ENCODE results near the gene TBC1D7. TPM values are rescaled to one million over a fixed set of nuclear protein-coding genes. Genes with fewer than 3 reads are reported as not detected.

The TBC1D7 gene
- total and polyA plus RNA-seq, 2 experiments from 2014 or later: 8.5 to 25.8 TPM

DNA sequence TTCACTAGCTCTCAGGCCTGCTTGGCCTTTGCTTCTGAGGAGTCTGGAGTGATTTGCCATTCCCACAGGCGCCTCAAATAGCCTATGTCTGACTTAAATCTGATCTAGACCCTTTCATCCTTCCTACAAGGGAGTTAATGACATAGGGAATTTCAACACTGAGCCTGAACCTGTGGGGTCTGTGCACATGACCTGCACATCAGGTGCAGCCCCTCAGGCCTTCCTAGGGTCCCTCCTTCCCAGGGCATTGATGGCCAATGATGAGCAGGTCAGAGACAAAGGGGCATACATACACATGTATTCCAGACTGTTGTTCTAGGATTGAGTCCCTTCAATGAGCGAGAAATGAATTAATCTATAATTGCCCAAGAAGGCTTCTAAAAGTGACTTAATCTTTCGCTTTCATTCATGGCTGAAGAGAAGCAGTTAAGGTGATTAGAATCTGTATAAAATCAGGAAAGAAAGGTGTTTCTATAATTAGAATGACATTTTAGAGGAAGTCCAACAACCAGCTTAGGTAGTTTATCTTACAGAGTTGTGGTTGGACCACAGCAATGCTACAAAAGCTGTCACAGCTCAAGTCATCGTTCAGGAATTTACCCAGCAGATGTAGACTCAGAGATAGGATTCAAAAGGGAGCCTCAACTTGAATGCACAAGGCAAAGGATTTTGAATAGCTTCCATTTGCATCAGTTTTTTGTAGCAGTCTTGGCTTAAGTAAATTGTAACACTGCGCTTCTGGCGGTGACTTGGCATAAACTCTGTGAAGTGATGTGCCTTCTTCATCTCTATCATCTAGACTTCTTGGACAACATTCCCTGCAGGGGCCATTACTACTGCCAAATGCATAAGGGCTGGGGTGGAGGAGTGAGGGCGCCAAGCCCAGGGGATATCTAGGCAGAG, 27.0 kb upstream of the TBC1D7 start:
- WGBS, 2 experiments (ENCODE audit: low coverage in 1 of 2, low lambda C conversion rate in 2 of 2, missing lambda C conversion rate in 2 of 2): 48 to 50% methylated on average over 7 of the region's 7 CpGs

GRCh38 chr6:13354331-13355042, 26.1 kb upstream of the TBC1D7 start:
- no peak overlapping the region for H3K4me3 ChIP-seq
- no peak overlapping the region; the same call in 1 of the 2 replicates for H3K9ac ChIP-seq

More for the DNA sequence above, 27.0 kb upstream of the TBC1D7 start:
- in situ Hi-C loops (cut with MboI): no loop called here
- TF ChIP-seq EZH2phosphoT487 (IDR thresholded peaks at IDR 0.05; ENCODE audit: insufficient read depth, low read depth): peak; percentile 90
- no peak for TF ChIP-seq EZH2 (IDR thresholded peaks at IDR 0.05; ENCODE audit: insufficient read depth, poor library complexity, severe bottlenecking)
- Histone ChIP-seq H3K79me2 (ENCODE audit: insufficient read depth) (no peaks in the 10 kb centered on the region), H3K27me3 (replicated peaks; ENCODE audit: insufficient read depth) (no peaks in the 10 kb centered on the region), H3K9me3 (ENCODE audit: low read depth) (no peaks in the 10 kb centered on the region), H3K9ac (no peak overlapping the region; the same call in 1 of the 2 replicates), H3K9me2 (ENCODE audit: insufficient read depth) (no peaks in the 10 kb centered on the region), H3K36me3 (ENCODE audit: low read depth) (no peaks in the 10 kb centered on the region), H3K4me1 (ENCODE audit: insufficient read depth) (peaks cover 40% of the 10 kb centered on the region), H4K20me1 (ENCODE audit: insufficient read depth) (no peaks in the 10 kb centered on the region), H3K4me2 (ENCODE audit: unreplicated experiment) (peak overlapping the region; percentile 76), H3F3A (ENCODE audit: insufficient read depth) (peaks cover 28% of the 10 kb centered on the region), H3K27ac (peak overlapping the region; percentile 65), H3K4me3 (0 out of 2 replicates have a peak overlapping the region, but pooled peaks have one; percentile 12), H2AFZ (no peak overlapping the region)
- DNase-seq: peak; percentile 96

DNA sequence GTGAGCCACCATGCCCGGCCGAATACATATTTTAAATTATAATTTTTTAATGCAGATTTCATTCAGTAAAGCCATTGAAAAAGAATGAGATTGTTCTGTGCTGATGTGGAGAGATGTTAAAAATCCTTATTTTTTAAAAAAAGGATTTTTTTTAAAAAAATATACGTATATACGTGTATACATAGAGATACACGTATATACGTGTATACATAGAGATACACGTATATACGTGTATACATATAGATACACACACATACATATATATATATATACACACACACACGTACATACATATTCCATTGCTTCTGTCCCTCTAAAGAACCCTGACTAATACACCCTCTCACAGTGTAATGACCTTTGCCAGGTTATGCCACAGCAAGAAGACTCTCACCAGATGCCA, 23.8 kb upstream of the TBC1D7 start:
- Histone ChIP-seq H3F3A (ENCODE audit: insufficient read depth) (peaks cover 24% of the 10 kb centered on the region), H3K9ac (no peak overlapping the region), H3K9me3 (ENCODE audit: low read depth) (no peaks in the 10 kb centered on the region), H2AFZ (no peak overlapping the region), H3K27ac (no peak overlapping the region), H3K79me2 (ENCODE audit: insufficient read depth) (no peaks in the 10 kb centered on the region), H3K4me2 (ENCODE audit: unreplicated experiment) (no peak overlapping the region), H3K9me2 (ENCODE audit: insufficient read depth) (no peaks in the 10 kb centered on the region), H4K20me1 (ENCODE audit: insufficient read depth) (no peaks in the 10 kb centered on the region), H3K4me1 (ENCODE audit: insufficient read depth) (peaks cover 32% of the 10 kb centered on the region), H3K4me3 (no peak overlapping the region), H3K27me3 (replicated peaks; ENCODE audit: insufficient read depth) (no peaks in the 10 kb centered on the region), H3K36me3 (ENCODE audit: low read depth) (no peaks in the 10 kb centered on the region)
- no peak for TF ChIP-seq EZH2 (IDR thresholded peaks at IDR 0.05; ENCODE audit: insufficient read depth, poor library complexity, severe bottlenecking)
- no peak for TF ChIP-seq EZH2phosphoT487 (IDR thresholded peaks at IDR 0.05; ENCODE audit: insufficient read depth, low read depth)
- in situ Hi-C loops (cut with MboI): no loop called here
- DNase-seq: no peak
- 93 to 94% methylated on average over 9 of the region's 9 CpGs for WGBS, 2 experiments (ENCODE audit: low coverage in 1 of 2, low lambda C conversion rate in 2 of 2, missing lambda C conversion rate in 2 of 2)

More at GRCh38 chr6:13354331-13355042, 26.1 kb upstream of the TBC1D7 start:
- Histone ChIP-seq H3K4me2 (ENCODE audit: unreplicated experiment) (peak overlapping the region; percentile 76), H3K9me3 (ENCODE audit: low read depth) (no peaks in the 10 kb centered on the region), H3K4me1 (ENCODE audit: insufficient read depth) (peaks cover 40% of the 10 kb centered on the region), H3K27me3 (replicated peaks; ENCODE audit: insufficient read depth) (no peaks in the 10 kb centered on the region), H3K27ac (peak overlapping the region; percentile 65), H4K20me1 (ENCODE audit: insufficient read depth) (no peaks in the 10 kb centered on the region), H3K9me2 (ENCODE audit: insufficient read depth) (no peaks in the 10 kb centered on the region), H2AFZ (no peak overlapping the region), H3F3A (ENCODE audit: insufficient read depth) (peaks cover 28% of the 10 kb centered on the region), H3K36me3 (ENCODE audit: low read depth) (no peaks in the 10 kb centered on the region), H3K79me2 (ENCODE audit: insufficient read depth) (no peaks in the 10 kb centered on the region)
- peak; percentile 83 for DNase-seq
- TF ChIP-seq EZH2 (IDR thresholded peaks at IDR 0.05; ENCODE audit: insufficient read depth, poor library complexity, severe bottlenecking) (no peak), EZH2phosphoT487 (IDR thresholded peaks at IDR 0.05; ENCODE audit: insufficient read depth, low read depth) (no peak)
- WGBS, 2 experiments (ENCODE audit: low coverage in 1 of 2, low lambda C conversion rate in 2 of 2, missing lambda C conversion rate in 2 of 2): 78 to 82% methylated on average over 13 of the region's 13 CpGs
- in situ Hi-C loops (cut with MboI): no loop called here

- Histone ChIP-seq H3K79me2 (ENCODE audit: insufficient read depth) (no peaks in the 10 kb centered on the region), H3K4me1 (ENCODE audit: insufficient read depth) (peaks cover 28% of the 10 kb centered on the region), H3K27me3 (replicated peaks; ENCODE audit: insufficient read depth) (no peaks in the 10 kb centered on the region), H3K9me3 (ENCODE audit: low read depth) (no peaks in the 10 kb centered on the region), H3F3A (ENCODE audit: insufficient read depth) (peaks cover 17% of the 10 kb centered on the region), H3K9ac (no peak overlapping the region), H3K4me3 (no peak overlapping the region), H4K20me1 (ENCODE audit: insufficient read depth) (no peaks in the 10 kb centered on the region), H3K27ac (no peak overlapping the region), H3K9me2 (ENCODE audit: insufficient read depth) (no peaks in the 10 kb centered on the region), H2AFZ (no peak overlapping the region), H3K4me2 (ENCODE audit: unreplicated experiment) (no peak overlapping the region), H3K36me3 (ENCODE audit: low read depth) (no peaks in the 10 kb centered on the region)
- TF ChIP-seq EZH2 (IDR thresholded peaks at IDR 0.05; ENCODE audit: insufficient read depth, poor library complexity, severe bottlenecking): no peak
- WGBS, 2 experiments (ENCODE audit: low coverage in 1 of 2, low lambda C conversion rate in 2 of 2, missing lambda C conversion rate in 2 of 2): 86% methylated on average over 12 of the region's 12 CpGs
- DNase-seq: no peak
- in situ Hi-C loops (cut with MboI): no loop called here
Observed at GRCh38 chr6:13351271-13351670, 22.9 kb upstream of the TBC1D7 start.

Measured in GM23248 (cell line).